Testis (tissue), 3 donors: ENCODE results near the gene SRGN. TPM values are rescaled to one million over a fixed set of nuclear protein-coding genes. Genes with fewer than 3 reads are reported as not detected.

Source experiments
- DNase-seq: peaks from one replicate; pipeline ENCODE4 v3.0.0-alpha.2; 2019
- H3K27ac ChIP-seq, 2 donors: fragments of 200-600 bp; sonication (generic); one replicate each; pipeline ENCODE4 v1.5.1; 2019
- H3K27me3 ChIP-seq: fragments of 200-600 bp; sonication (generic); one replicate; pipeline ENCODE4 v1.5.1; 2019
- H3K36me3 ChIP-seq: fragments of 200-600 bp; sonication (generic); one replicate; pipeline ENCODE4 v1.5.1; 2017; ENCODE audit warnings: low read depth; ENCODE audit errors: missing control alignments
- H3K4me1 ChIP-seq: fragments of 200-600 bp; sonication (generic); one replicate; pipeline ENCODE4 v1.5.1; 2019
- H3K4me3 ChIP-seq, 2 donors: fragments of 200-600 bp; sonication (generic); one replicate each; pipeline ENCODE4 v1.5.1; 2017 to 2019
- H3K9me3 ChIP-seq: fragments of 200-600 bp; sonication (generic); one replicate; pipeline ENCODE4 v1.5.1; 2017
- CTCF ChIP-seq, 3 experiments: fragments of 450-650 bp in 2 of 3; fragments of 200-600 bp in 1 of 3; sonication (generic) in 1 of 3; IDR thresholded peaks; one replicate each; pipeline ENCODE4 v1.5.1; 2016 to 2019; ENCODE audit warnings: antibody characterized with exemption in 3 of 3, mild to moderate bottlenecking in 2 of 3, moderate library complexity in 1 of 3
- POLR2A ChIP-seq: fragments of 450-650 bp; IDR thresholded peaks from one replicate; pipeline ENCODE4 v1.6.1; 2017; ENCODE audit warnings: antibody characterized with exemption, mild to moderate bottlenecking, moderate library complexity
- WGBS, 2 donors: methylation state at CpG; one replicate each; pipeline ENCODE4 v1.1.5; 2018; 5-methylcytosine and 5-hydroxymethylcytosine counted together
- intact Hi-C: fragments of 100-400 bp; cut with DNase I; formaldehyde crosslinking; loops from one replicate; pipeline ENCODE4 v1.15.1; 2023; ENCODE audit warnings: low total_unique reads
- polyA plus RNA-seq: library from polyadenylated mRNA; stranded (reverse); fragments of 350-450 nt; fragmentation: Illumina TruSeq; extraction: RNeasy Lipid Tissue Mini Kit (QIAGEN cat#74804); gene quantifications from one replicate; pipeline ENCODE4 v1.2.3, GENCODE V29; 2014; ENCODE audit warnings: low read depth, low replicate concordance; ENCODE audit not compliant: insufficient read depth
- total RNA-seq, 2 donors: library from RNA; depleted of rRNA; stranded (reverse); fragments of >200 nt; gene quantifications; one replicate each; pipeline ENCODE4 v1.2.3, GENCODE V29; 2016

SRGN gene
- total and polyA plus RNA-seq, 3 donors from 2014 or later, result 25.7 to 61.1 (median 35.8) TPM

GRCh38 chr10:69100136-69100872, 12.4 kb downstream of the SRGN start:
- intact Hi-C loops, result no loop called here
- H3K4me3 ChIP-seq, result no peak overlapping the region
- no peaks in the 10 kb centered on the region for H3K4me1 ChIP-seq
- H3K27ac ChIP-seq, result no peak overlapping the region
- no peak for DNase-seq
- WGBS, 2 donors, result 57 to 61% methylated on average over 7 of the region's 7 CpGs
- H3K9me3 ChIP-seq, result no peaks in the 10 kb centered on the region
- no peaks in the 10 kb centered on the region for H3K27me3 ChIP-seq
- no peaks in the 10 kb centered on the region for H3K36me3 ChIP-seq
- TF ChIP-seq POLR2A, result no peak
- TF ChIP-seq CTCF (IDR thresholded peaks at IDR 0.05), result no peak

GRCh38 chr10:69101451-69102095, 13.7 kb downstream of the SRGN start:
- Histone ChIP-seq H3K4me3 (no peak overlapping the region), H3K36me3 (no peaks in the 10 kb centered on the region), H3K9me3 (no peaks in the 10 kb centered on the region), H3K27me3 (no peaks in the 10 kb centered on the region), H3K27ac (no peak overlapping the region), H3K4me1 (no peaks in the 10 kb centered on the region)
- 79 to 84% methylated on average over 6 of the region's 6 CpGs for WGBS, 2 donors
- DNase-seq, result no peak
- intact Hi-C loops, result no loop called here
- TF ChIP-seq POLR2A, result no peak
- TF ChIP-seq CTCF (IDR thresholded peaks at IDR 0.05), result no peak

- Histone ChIP-seq H3K4me3 (no peak overlapping the region), H3K4me1 (no peaks in the 10 kb centered on the region), H3K9me3 (no peaks in the 10 kb centered on the region), H3K27me3 (no peaks in the 10 kb centered on the region), H3K27ac (no peak overlapping the region), H3K36me3 (no peaks in the 10 kb centered on the region)
- TF ChIP-seq CTCF (IDR thresholded peaks at IDR 0.05), result no peak
- intact Hi-C loops, result no loop called here
- WGBS, 2 donors, result 83 to 97% methylated on average over 3 of the region's 3 CpGs
- no peak for DNase-seq
Measured at GRCh38 chr10:69102440-69102839, 14.5 kb downstream of the SRGN start.

- DNase-seq, result no peak
- Histone ChIP-seq H3K36me3 (no peaks in the 10 kb centered on the region), H3K27ac (no peak overlapping the region), H3K4me3 (no peak overlapping the region), H3K27me3 (no peaks in the 10 kb centered on the region), H3K9me3 (no peaks in the 10 kb centered on the region), H3K4me1 (no peaks in the 10 kb centered on the region)
- intact Hi-C loops, result no loop called here
- TF ChIP-seq POLR2A (no peak), CTCF (IDR thresholded peaks at IDR 0.05) (no peak)
- whole genome bisulfite sequencing, 2 donors, result 91% methylated on average over 7 of the region's 7 CpGs
Measured at GRCh38 chr10:69103784-69104183, 15.9 kb downstream of the SRGN start.
